Measurements from ENCODE around the gene C10orf90.

The C10orf90 gene

DNA sequence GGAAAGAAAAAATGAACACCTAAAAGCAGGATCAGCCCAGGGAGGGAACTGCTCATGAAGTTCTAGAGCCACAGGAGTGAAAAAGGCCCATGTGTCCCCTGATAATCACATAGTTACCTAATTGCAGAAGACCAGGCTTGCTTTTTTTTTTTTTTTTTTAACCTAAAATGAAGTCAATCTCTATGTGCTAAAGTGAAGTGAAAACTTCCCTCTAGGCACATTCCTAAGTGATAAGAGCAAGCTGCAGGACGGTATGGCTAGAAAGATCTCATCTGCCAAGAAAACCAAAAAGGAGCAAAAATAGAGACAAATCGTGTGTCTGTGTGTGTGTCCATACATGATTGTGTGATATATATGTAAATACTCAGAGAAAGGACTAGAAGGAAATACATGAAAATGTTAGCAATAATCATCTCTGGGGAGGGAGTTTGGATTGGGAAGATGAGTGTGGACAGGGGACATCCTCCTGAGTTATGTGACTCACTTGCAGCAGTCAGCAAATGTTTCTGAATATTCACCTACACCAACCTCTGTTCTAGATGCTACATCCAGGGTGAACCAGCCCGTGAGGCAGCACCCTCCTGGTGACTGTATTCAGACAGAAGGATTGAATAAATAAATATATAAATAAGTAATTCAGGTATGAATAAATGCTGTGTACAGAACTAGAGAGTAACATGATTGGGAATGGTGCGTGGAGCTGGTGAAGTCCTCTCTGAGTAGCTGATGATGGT lies 76.4 kb downstream of the C10orf90 start:
- no peak overlapping the region for H3K27ac ChIP-seq (ENCODE audit: insufficient read depth, low read length, poor library complexity, severe bottlenecking)
- no peaks in the 10 kb centered on the region for H3K27me3 ChIP-seq (replicated peaks; ENCODE audit: control insufficient read depth, insufficient read depth, low read length, poor library complexity, severe bottlenecking)
- no peak overlapping the region for H3K4me3 ChIP-seq (ENCODE audit: insufficient read depth, low read depth, low read length, poor library complexity, severe bottlenecking)
- no peak for DNase-seq
- H3K36me3 ChIP-seq (ENCODE audit: control insufficient read depth, insufficient read depth, low read length), result no peaks in the 10 kb centered on the region
- no peaks in the 10 kb centered on the region for H3K9me3 ChIP-seq (ENCODE audit: control insufficient read depth, low read length)
- no peaks in the 10 kb centered on the region for H3K4me1 ChIP-seq (ENCODE audit: control insufficient read depth, insufficient read depth, low read length, poor library complexity, severe bottlenecking)

DNA sequence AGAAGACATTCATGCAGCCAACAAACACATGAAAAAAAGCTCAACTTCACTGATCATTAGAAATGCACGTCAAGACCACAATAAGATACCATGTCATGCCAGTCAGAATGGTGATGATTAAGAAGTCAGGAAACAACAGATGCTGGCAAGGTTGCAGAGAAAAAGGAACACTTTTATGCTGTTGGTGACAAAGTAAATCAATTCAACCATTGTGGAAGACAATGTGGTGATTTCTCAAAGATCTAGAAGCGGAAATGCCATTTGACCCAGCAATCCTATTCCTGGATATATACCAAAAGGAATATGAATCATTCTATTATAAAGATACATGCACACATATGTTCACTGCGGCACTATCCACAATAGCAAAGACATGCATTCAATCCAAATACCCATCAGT lies 77.6 kb downstream of the C10orf90 start:
- Histone ChIP-seq H3K36me3 (ENCODE audit: control insufficient read depth, insufficient read depth, low read length) (no peaks in the 10 kb centered on the region), H3K4me3 (ENCODE audit: insufficient read depth, low read depth, low read length, poor library complexity, severe bottlenecking) (no peak overlapping the region), H3K27me3 (replicated peaks; ENCODE audit: control insufficient read depth, insufficient read depth, low read length, poor library complexity, severe bottlenecking) (no peaks in the 10 kb centered on the region), H3K27ac (ENCODE audit: insufficient read depth, low read length, poor library complexity, severe bottlenecking) (no peak overlapping the region), H3K9me3 (ENCODE audit: control insufficient read depth, low read length) (no peaks in the 10 kb centered on the region), H3K4me1 (ENCODE audit: control insufficient read depth, insufficient read depth, low read length, poor library complexity, severe bottlenecking) (no peaks in the 10 kb centered on the region)
- DNase-seq, result no peak

DNA sequence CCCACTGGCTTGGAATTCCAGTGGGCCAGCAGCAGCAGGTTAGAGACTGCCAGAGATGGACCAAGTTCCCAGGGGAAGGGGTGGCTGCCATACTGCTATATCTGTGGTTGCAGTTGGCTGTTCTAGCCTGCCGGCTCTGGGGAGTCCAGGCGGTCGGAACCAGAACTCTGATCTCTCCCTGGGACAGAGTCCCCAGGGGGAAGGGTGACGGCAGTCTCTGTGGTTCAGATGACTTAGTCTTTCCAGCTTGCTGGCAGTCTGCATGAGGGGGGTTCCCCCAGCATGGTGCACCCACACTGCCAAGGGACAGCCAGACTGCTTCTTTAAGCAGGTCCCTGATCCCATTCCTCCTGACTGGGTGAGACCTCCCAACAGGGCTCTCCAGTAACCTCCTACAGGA lies 82.5 kb downstream of the C10orf90 start:
- DNase-seq, result no peak
- H3K27me3 ChIP-seq (replicated peaks; ENCODE audit: control insufficient read depth, insufficient read depth, low read length, poor library complexity, severe bottlenecking), result no peaks in the 10 kb centered on the region
- no peak overlapping the region for H3K27ac ChIP-seq (ENCODE audit: insufficient read depth, low read length, poor library complexity, severe bottlenecking)
- no peaks in the 10 kb centered on the region for H3K36me3 ChIP-seq (ENCODE audit: control insufficient read depth, insufficient read depth, low read length)
- no peaks in the 10 kb centered on the region for H3K9me3 ChIP-seq (ENCODE audit: control insufficient read depth, low read length)
- no peaks in the 10 kb centered on the region for H3K4me1 ChIP-seq (ENCODE audit: control insufficient read depth, insufficient read depth, low read length, poor library complexity, severe bottlenecking)
- H3K4me3 ChIP-seq (ENCODE audit: insufficient read depth, low read depth, low read length, poor library complexity, severe bottlenecking), result no peak overlapping the region

DNA sequence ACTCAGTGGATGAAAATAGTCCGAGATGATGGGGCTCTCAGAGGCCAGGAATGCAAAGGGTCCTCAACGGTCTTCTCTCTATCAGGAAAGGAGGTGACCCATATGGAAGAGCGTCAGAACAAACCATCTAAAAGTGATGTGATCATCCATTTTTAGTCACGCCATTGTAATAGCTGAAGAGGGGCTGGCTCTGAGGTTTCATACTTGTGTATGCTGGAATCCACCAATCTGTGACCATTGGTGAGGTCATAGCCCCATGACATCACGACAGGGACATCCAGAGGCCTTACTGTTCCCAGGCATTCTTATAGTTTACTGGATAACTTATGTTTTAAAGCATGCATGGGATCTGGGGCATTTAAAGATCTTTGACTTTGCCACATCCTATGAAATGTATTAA lies 83.6 kb downstream of the C10orf90 start:
- no peaks in the 10 kb centered on the region for H3K27me3 ChIP-seq (replicated peaks; ENCODE audit: control insufficient read depth, insufficient read depth, low read length, poor library complexity, severe bottlenecking)

DNA sequence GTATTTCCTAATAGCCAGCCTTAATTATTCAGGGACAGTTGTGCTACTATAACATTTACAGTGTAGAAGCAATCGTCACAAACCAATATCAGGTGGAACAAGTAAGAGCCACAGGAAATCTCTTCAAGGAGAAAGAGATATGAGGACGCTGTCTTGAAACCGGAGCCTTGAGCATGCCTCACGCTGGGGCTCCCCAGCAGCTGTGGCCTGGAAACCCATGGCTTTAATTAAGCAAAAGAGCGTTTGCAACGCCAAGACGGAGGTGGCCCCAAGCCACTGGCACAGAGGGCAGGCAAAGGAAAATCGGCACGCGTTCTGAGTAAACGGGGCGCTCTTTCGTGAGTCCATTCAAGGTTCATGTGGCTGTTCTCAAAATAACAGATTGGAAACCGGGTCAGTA lies 84.4 kb downstream of the C10orf90 start:
- Histone ChIP-seq H3K27me3 (replicated peaks; ENCODE audit: control insufficient read depth, insufficient read depth, low read length, poor library complexity, severe bottlenecking) (no peaks in the 10 kb centered on the region), H3K4me1 (ENCODE audit: control insufficient read depth, insufficient read depth, low read length, poor library complexity, severe bottlenecking) (no peaks in the 10 kb centered on the region), H3K27ac (ENCODE audit: insufficient read depth, low read length, poor library complexity, severe bottlenecking) (no peak overlapping the region), H3K9me3 (ENCODE audit: control insufficient read depth, low read length) (no peaks in the 10 kb centered on the region), H3K36me3 (ENCODE audit: control insufficient read depth, insufficient read depth, low read length) (no peaks in the 10 kb centered on the region), H3K4me3 (ENCODE audit: insufficient read depth, low read depth, low read length, poor library complexity, severe bottlenecking) (no peak overlapping the region)
- DNase-seq, result no peak

More for the DNA sequence above, 83.6 kb downstream of the C10orf90 start:
- H3K36me3 ChIP-seq (ENCODE audit: control insufficient read depth, insufficient read depth, low read length), result no peaks in the 10 kb centered on the region
- no peaks in the 10 kb centered on the region for H3K9me3 ChIP-seq (ENCODE audit: control insufficient read depth, low read length)
- no peak overlapping the region for H3K27ac ChIP-seq (ENCODE audit: insufficient read depth, low read length, poor library complexity, severe bottlenecking)
- DNase-seq, result no peak
- no peak overlapping the region for H3K4me3 ChIP-seq (ENCODE audit: insufficient read depth, low read depth, low read length, poor library complexity, severe bottlenecking)
- no peaks in the 10 kb centered on the region for H3K4me1 ChIP-seq (ENCODE audit: control insufficient read depth, insufficient read depth, low read length, poor library complexity, severe bottlenecking)

DNA sequence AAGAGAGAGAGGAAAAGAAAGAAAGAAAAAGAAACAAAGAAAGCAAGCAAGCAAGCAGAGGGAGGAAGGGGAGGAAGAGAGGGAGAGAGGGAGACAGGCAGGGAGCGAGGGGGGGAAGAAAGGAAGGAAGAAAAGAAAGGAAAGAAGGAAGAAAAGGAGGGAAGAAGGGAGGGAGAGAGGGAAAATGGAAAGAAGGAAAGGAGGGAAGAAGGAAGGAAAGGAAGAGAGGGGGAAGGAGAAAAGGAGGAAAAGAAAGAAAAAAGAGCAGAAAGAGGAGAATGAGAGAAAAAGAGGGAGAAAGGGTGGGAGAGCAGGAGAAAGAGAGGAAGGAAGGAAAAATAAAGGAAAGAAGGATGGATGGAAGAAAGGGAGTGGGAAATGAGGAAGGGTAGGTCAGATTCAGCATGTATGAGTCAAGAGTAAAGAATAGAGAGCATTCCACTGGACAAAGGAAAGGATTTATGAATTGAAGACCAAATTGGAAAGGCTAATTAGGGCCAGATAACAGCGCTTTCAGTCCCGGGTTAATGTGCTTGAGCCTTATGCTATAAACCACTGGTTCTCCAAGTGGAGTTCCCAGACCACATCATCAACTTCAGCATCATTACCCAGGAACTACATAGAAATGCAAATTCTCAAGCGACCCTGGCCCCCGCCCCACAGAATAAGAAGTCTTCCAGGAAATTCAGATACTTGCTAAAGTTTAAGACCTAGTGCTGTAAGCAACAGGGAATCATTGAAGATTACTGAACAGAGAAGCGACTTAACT lies 85.1 kb downstream of the C10orf90 start:
- no peaks in the 10 kb centered on the region for H3K27me3 ChIP-seq (replicated peaks; ENCODE audit: control insufficient read depth, insufficient read depth, low read length, poor library complexity, severe bottlenecking)
- no peaks in the 10 kb centered on the region for H3K9me3 ChIP-seq (ENCODE audit: control insufficient read depth, low read length)
- no peak overlapping the region for H3K27ac ChIP-seq (ENCODE audit: insufficient read depth, low read length, poor library complexity, severe bottlenecking)
- no peak overlapping the region for H3K4me3 ChIP-seq (ENCODE audit: insufficient read depth, low read depth, low read length, poor library complexity, severe bottlenecking)
- H3K36me3 ChIP-seq (ENCODE audit: control insufficient read depth, insufficient read depth, low read length), result no peaks in the 10 kb centered on the region
- DNase-seq, result no peak
- no peaks in the 10 kb centered on the region for H3K4me1 ChIP-seq (ENCODE audit: control insufficient read depth, insufficient read depth, low read length, poor library complexity, severe bottlenecking)

DNA sequence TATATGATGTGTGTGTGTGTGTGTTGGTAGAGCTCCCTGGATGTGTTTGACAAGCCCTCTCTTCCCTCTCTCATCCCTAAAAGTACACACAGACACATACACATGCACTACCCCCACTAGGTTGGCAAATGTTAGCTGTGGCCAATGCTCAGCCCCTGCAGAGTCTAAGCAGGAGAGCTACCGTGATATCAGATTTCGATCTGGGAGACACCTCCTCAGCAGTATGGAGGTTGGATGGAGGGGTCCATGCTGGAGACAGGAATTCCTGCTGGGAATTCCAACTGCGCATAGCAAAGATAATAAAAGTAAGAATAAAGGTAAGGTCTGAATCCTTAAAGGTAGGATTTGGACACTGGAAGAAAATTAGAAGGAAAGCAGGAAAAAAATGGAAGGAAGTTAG lies 85.7 kb downstream of the C10orf90 start:
- H3K27me3 ChIP-seq (replicated peaks; ENCODE audit: control insufficient read depth, insufficient read depth, low read length, poor library complexity, severe bottlenecking), result no peaks in the 10 kb centered on the region
- no peak for DNase-seq
- H3K4me3 ChIP-seq (ENCODE audit: insufficient read depth, low read depth, low read length, poor library complexity, severe bottlenecking), result no peak overlapping the region
- no peaks in the 10 kb centered on the region for H3K4me1 ChIP-seq (ENCODE audit: control insufficient read depth, insufficient read depth, low read length, poor library complexity, severe bottlenecking)
- H3K36me3 ChIP-seq (ENCODE audit: control insufficient read depth, insufficient read depth, low read length), result no peaks in the 10 kb centered on the region
- H3K27ac ChIP-seq (ENCODE audit: insufficient read depth, low read length, poor library complexity, severe bottlenecking), result no peak overlapping the region
- no peaks in the 10 kb centered on the region for H3K9me3 ChIP-seq (ENCODE audit: control insufficient read depth, low read length)

DNA sequence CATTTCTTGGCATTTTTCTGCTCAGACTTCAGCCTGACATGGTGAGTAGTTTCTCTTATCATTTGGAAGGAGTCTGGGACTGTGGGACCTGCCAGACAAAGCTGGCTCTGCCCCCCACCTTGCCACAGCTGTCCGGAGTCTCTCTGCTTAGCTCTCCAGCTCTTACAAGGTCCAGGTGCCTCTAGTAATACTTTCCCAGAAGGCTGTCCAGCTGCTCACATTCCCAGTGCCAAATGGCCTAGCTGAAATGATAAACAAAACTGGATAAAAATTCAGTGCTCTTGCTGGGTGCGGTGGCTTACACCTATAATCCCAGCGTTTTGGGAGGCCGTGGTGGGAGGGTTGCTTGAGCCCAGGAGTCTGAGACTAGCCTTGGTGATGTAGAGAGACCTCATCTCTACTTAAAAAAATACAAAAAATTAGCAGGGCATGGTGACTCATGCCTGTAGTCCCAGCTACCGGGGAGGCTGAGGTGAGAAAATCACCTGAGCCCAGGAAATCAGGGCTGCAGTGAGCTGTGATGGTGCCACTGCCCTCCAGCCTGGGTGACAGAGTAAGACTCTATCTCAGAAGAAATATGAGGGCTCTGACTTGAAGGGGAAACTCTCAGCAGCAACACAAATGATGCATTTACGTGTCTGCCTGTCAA lies 86.8 kb downstream of the C10orf90 start:
- H3K9me3 ChIP-seq (ENCODE audit: control insufficient read depth, low read length), result no peaks in the 10 kb centered on the region
- H3K4me3 ChIP-seq (ENCODE audit: insufficient read depth, low read depth, low read length, poor library complexity, severe bottlenecking), result no peak overlapping the region
- no peak for DNase-seq
- H3K36me3 ChIP-seq (ENCODE audit: control insufficient read depth, insufficient read depth, low read length), result no peaks in the 10 kb centered on the region
- no peak overlapping the region for H3K27ac ChIP-seq (ENCODE audit: insufficient read depth, low read length, poor library complexity, severe bottlenecking)
- no peaks in the 10 kb centered on the region for H3K4me1 ChIP-seq (ENCODE audit: control insufficient read depth, insufficient read depth, low read length, poor library complexity, severe bottlenecking)
- H3K27me3 ChIP-seq (replicated peaks; ENCODE audit: control insufficient read depth, insufficient read depth, low read length, poor library complexity, severe bottlenecking), result no peaks in the 10 kb centered on the region

DNA sequence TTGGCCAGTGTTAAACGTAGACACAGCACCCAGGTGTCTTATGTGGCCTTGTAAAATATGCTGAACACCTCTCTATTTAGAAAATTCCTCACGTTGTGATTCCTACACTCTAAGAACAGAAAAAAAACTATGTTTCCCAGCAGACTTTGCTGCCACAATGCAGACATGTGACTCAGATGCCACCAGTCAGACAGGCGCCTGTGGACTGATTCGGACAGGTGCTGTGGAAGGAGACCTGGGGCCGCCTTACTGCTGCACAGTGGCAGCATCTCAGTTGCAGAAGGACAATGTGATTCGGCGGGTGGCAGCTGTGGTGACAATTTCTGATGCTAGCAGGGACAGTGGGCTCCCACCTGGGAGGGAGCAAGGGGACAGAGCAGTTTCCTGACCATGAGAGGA lies 88.8 kb downstream of the C10orf90 start:
- no peak for DNase-seq
- no peaks in the 10 kb centered on the region for H3K27me3 ChIP-seq (replicated peaks; ENCODE audit: control insufficient read depth, insufficient read depth, low read length, poor library complexity, severe bottlenecking)
- H3K4me3 ChIP-seq (ENCODE audit: insufficient read depth, low read depth, low read length, poor library complexity, severe bottlenecking), result no peak overlapping the region
- no peak overlapping the region for H3K27ac ChIP-seq (ENCODE audit: insufficient read depth, low read length, poor library complexity, severe bottlenecking)
- H3K36me3 ChIP-seq (ENCODE audit: control insufficient read depth, insufficient read depth, low read length), result no peaks in the 10 kb centered on the region
- no peaks in the 10 kb centered on the region for H3K9me3 ChIP-seq (ENCODE audit: control insufficient read depth, low read length)
- H3K4me1 ChIP-seq (ENCODE audit: control insufficient read depth, insufficient read depth, low read length, poor library complexity, severe bottlenecking), result no peaks in the 10 kb centered on the region

Data from effector memory CD4-positive, alpha-beta T cell (primary cell).